Airway epithelial cell (primary cell): ENCODE results near the gene SCAMP5. TPM values are rescaled to one million over a fixed set of nuclear protein-coding genes. Genes with fewer than 3 reads are reported as not detected.

Source experiments
- total RNA-seq: library from RNA; depleted of rRNA; stranded (reverse); fragments of >200 nt; gene quantifications from 2 replicates; pipeline ENCODE4 v1.2.3, GENCODE V29; 2015

SCAMP5 gene
- 1.9 and 4.7 TPM in 2 replicates for total RNA-seq

GRCh38 chr15:74995182-74995778 is at the start of gene SCAMP5:
Gene SCAMP5 (plus strand): TSS chr15:74995563. CDS start chr15:75011840, 16,277 bp downstream.

GRCh38 chr15:74956648-74957475 is 38.5 kb upstream of the SCAMP5 start, which contains the start of gene RPP25:
Gene RPP25 (minus strand): TSS chr15:74956772. CDS start chr15:74956583, 189 bp downstream.

GRCh38 chr15:75023181-75023871 is 28.0 kb downstream of the SCAMP5 start, which contains the start of gene PPCDC:
Gene PPCDC (plus strand): TSS chr15:75023590. CDS start chr15:75028319, 4,729 bp downstream.

Other genes with a start within 250 kb of the SCAMP5 start
- gene CYP1A2, start 246.7 kb upstream of the SCAMP5 start, total RNA-seq, result not detected in 2 replicates
- gene CSK, start 213.5 kb upstream of the SCAMP5 start, total RNA-seq, result 22.9 and 41.9 TPM in 2 replicates
- not detected in 2 replicates for gene LMAN1L, start 182.7 kb upstream of the SCAMP5 start, total RNA-seq
- gene CPLX3, start 168.9 kb upstream of the SCAMP5 start, total RNA-seq, result not detected in 2 replicates
- 25.1 and 25.2 TPM in 2 replicates for gene ULK3, start 152.4 kb upstream of the SCAMP5 start, total RNA-seq
- 50.1 and 89.9 TPM in 2 replicates for gene SCAMP2, start 122.2 kb upstream of the SCAMP5 start, total RNA-seq
- gene MPI, start 105.5 kb upstream of the SCAMP5 start, total RNA-seq, result 77.2 and 84.7 TPM in 2 replicates
- 25.5 and 26.7 TPM in 2 replicates for gene FAM219B, start 88.7 kb upstream of the SCAMP5 start, total RNA-seq
- gene COX5A, start 57.5 kb upstream of the SCAMP5 start, total RNA-seq, result 188 and 227 TPM in 2 replicates
- 4.7 and 5.7 TPM in 2 replicates for gene RPP25, start 38.8 kb upstream of the SCAMP5 start, total RNA-seq
- gene PPCDC, start 28.0 kb downstream of the SCAMP5 start, total RNA-seq, result 36.6 and 42.9 TPM in 2 replicates
- gene C15orf39, start 206.3 kb downstream of the SCAMP5 start, total RNA-seq, result 11.6 and 14.9 TPM in 2 replicates